GM19099 (cell line): Measurements from ENCODE around the gene MUCL3.

ENCODE experiments used
- POLR2A ChIP-seq: IDR thresholded peaks from 3 replicates; pipeline ENCODE4 v1.6.1; 2011; ENCODE audit warnings: low read depth; ENCODE audit not compliant: insufficient read length; ENCODE audit errors: extremely low read depth

The MUCL3 gene

GRCh38 chr6:30957716-30958115, 16.9 kb downstream of the MUCL3 start:
- no peak for TF ChIP-seq POLR2A

DNA sequence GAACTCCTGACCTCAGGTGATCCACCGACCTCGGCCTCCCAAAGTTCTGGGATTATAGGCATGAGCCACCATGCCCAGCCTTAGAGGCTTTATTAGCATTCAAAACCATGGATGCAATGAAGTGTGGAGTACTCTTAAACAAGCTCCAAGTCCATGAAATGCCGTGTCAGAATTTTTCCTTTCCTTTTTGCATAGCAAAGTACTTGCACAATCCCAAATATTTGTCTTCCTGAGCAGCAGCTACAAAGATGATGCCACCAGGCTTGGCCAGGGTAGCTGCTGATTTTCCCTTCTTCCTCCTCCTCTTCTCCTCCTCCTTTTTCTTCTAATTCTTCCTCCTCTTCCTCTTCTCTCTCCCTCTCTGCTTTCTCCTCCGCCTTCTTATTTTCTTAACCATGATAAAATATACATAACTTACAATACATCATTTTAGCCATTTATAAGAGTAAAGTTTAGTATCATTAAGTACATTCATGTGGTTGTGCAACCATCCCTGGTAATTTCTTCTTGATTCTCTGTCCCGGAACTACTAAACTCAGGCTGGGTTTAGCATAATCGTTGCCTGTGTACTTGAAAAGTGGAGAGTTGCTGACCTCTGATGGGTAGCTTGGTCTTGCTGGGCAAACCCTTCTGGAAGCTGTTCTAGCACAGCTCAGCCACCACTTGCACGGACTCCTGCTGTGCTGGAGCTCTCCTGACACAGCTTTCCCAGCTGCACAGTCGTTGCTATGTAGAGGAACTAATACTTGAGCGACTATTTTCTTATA, 20.3 kb downstream of the MUCL3 start:
- TF ChIP-seq POLR2A = no peak

DNA sequence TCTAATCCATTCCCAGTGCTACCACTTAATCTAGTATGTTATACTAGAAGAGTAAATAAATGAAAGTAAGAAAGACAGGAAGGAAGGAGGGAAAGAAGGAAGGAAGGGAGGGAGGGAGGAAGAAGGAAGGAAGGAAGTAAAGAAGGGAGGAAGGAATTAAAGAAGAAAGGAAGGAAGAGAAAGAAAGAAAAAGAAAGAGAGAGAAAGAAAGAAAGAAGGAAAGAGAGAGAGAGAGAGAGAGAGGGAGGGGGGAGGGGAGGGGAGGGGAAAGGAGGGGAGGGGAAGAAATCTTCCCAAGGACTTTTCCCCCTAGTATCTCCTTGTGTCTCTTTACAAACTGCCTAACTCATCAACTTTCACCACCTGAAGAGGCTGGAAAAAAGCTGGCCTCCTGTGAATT, 21.9 kb downstream of the MUCL3 start:
- TF ChIP-seq POLR2A = no peak

DNA sequence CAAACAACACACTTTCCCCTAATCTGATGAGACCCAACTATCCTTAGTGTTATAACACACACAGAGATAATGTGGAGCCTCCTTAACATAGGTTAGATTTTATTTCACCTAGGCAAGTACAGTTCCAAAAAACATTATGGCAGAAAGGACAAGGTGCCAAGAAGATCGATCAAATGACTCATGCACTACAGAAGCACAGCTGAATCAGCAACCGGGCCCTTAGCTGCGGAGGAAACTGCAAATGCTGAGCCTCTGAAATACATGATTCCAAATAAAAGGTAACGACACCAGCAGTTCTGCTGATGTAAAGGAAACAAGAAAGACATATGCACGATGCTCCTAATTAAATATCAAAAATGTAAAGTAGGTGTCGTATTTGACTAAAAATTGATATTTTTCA, 22.9 kb downstream of the MUCL3 start:
- TF ChIP-seq POLR2A = no peak

- TF ChIP-seq POLR2A = no peak
These were observed 23.3 kb downstream of the MUCL3 start for GRCh38 chr6:30964075-30964474.

- TF ChIP-seq POLR2A = no peak
These were observed 24.4 kb downstream of the MUCL3 start for GRCh38 chr6:30965140-30965601.

GRCh38 chr6:30966154-30966553, 25.4 kb downstream of the MUCL3 start:
- no peak for TF ChIP-seq POLR2A

GRCh38 chr6:30970946-30971345, 30.2 kb downstream of the MUCL3 start:
- no peak for TF ChIP-seq POLR2A

- TF ChIP-seq POLR2A = no peak
These were observed 32.0 kb downstream of the MUCL3 start for GRCh38 chr6:30972816-30973215.

DNA sequence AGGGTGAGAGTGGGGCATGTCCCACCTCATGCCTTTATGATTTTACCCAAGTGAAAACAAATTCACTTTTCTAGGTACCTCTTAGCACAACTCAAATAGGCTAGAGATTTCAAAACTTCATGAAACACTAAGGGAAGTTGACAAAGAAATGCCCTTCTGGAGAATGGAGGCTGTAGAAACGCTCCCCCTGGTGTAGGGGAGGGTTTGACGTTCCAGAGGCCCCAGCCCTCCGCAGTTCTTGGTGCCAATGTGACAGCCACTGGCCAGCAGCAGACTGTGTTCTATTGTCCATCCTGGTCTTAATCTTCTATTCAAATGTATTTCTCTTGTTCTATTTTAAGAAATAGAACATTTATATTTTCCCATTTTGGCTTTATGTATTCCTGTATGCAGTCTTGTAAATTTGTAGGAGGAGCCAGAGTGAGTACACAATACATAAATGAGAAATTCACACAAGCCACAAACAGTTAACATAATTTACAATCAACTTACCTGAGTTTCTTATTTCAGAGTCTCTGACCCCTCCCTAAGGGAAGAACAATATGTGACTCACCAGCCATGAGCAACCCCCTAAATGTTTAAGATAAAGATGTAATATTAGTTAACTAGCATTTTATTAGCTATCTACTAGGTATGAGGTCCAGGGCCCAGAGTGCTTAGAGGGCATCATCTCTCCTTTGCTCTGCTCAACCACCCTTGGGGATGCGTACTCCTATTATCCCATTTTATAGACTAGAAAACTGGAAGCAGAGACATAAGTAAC, 33.9 kb downstream of the MUCL3 start:
- no peak for TF ChIP-seq POLR2A

DNA sequence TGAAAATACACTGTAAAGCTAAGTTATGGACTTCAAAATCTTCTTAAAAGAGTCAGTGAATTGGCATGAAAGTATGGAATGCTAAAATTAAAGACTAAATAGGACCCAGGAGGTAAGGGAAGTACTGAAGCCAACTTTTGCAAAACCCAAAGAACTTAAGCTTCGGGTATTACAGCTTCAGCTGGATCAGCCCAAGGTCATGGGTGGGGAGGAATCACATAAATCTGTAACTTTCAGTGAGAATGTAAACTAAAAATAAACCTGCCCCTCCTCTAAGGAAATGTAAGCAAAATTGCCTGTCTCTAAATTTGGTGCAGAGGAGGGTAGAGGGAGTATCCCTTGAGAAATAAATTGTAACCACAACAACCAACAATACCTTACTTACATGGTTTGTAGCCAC, 38.4 kb downstream of the MUCL3 start:
- no peak for TF ChIP-seq POLR2A

GRCh38 chr6:30979690-30980089, 38.9 kb downstream of the MUCL3 start:
- no peak for TF ChIP-seq POLR2A

DNA sequence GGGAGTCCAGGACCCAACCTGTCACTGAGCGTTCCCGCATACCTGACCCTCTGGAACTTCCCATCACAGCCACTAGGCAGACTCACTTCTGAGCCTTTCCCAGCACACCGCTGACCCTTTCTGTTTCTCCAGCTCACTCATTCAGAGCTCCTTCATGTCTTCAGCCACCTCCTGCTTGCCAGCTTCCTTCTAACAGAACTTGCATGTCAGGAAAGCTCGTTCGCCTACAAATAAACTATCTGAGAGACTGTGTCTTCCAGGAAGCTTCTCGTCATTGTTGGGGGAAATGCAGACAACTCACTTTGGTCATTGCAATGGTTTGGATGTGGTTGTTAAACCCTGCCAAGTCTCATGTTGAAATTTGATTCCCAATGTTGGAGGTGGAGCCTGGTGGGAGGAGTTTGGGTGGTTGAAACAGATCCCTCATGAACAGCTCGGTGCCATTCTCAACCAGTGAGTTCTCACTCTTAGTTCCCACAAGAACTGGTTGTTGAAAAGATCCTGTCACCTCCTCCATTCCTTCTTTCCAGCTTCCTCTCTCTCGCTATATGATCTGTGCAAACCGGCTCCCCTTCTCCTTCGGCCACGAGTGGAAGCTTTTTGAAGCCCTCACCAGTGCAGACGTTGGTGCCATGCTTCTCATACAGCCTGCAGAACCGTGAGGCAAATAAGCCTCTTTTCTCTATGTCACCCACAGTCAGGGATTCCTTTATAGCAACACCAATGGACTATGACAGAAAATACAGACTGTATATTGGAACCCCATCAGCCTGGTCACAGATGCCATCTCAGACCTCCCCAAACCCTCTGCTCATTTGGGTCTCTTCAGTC, 41.4 kb downstream of the MUCL3 start:
- TF ChIP-seq POLR2A = no peak

DNA sequence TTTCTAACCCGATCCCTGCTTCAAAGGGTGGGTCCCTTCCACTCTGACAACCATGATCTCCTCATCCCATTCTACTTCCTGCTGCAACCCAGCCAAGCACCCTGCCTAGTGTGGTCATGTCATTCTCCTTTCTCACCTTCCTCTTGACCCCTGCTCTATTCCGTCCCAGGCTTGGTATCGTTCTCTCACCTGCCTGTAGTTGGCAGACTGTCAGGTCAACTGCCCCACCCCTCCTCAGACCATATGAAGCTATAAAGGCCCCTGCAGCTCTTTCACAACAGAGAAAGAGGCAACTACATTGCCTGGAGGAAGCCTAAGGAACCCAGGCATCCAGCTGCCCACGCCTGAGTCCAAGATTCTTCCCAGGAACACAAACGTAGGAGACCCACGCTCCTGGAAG, 42.7 kb downstream of the MUCL3 start, which contains the start of gene MUC21:
TSS of gene MUC21 (plus strand) at position 280 of the 400 bp plus-strand sequence. CDS start 241 bp downstream, outside the sequence.
- TF ChIP-seq POLR2A = no peak

DNA sequence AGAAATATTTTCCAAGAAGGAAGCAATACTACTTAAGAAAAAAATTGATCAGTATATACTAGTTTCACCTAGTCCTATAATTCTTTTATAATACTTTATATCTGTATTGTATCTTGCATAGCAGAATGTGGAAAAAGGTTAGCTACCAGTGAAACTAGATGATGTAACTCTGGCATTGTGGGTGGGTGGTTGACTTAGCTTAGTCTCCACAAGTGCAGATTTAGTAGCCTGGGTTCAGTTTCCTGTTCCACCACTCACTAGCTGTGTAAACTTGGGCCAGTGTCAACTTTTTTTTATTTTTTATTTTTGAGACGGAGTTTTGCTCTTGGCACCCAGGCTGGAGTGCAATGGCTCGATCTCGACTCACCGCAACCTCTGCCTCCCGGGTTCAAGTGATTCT, 44.7 kb downstream of the MUCL3 start:
- TF ChIP-seq POLR2A = no peak
